ENCODE data around the gene SKP2. TPM values are rescaled to one million over a fixed set of nuclear protein-coding genes. Genes with fewer than 3 reads are reported as not detected.
A peak's percentile ranks its signal among the peaks of the same experiment; 100 is the strongest.
"Not testable (repeated sequence)": the region's sequence is repeated elsewhere in the genome, so short reads cannot be mapped to it uniquely, and the experiment has no call there.

Gene SKP2
- 10 to 100 TPM in 1 of 2 donors, 1 to 10 TPM in 1; 8.9 to 14.7 TPM for total RNA-seq
- long read RNA-seq, donor 1, partial matches to known transcripts: 0 of 3 reads
- long read RNA-seq, donor 1, other reads (novel, unspliced or antisense): 0 of 3 reads
- long read RNA-seq, donor 2, partial matches to known transcripts: 0 of 1 reads
- long read RNA-seq, donor 2, other reads (novel, unspliced or antisense): 0 of 1 reads

- peak; percentile 99 for DNase-seq (ENCODE audit: low spot score)
- intact Hi-C loops (cut with DNase I): no loop called here
Observed at GRCh38 chr5:36151434-36152323, at the start of gene SKP2, which contains the start of gene LMBRD2. SKP2 (plus strand) TSS chr5:36152111; CDS start chr5:36152263, 152 bp downstream. LMBRD2 (minus strand) TSS chr5:36151887; CDS start chr5:36143349, 8,538 bp downstream.

GRCh38 chr5:36105819-36106218, 46.1 kb upstream of the SKP2 start:
- no peak for DNase-seq (ENCODE audit: low spot score)
- intact Hi-C loops (cut with DNase I): no loop called here

- intact Hi-C loops (cut with DNase I): no loop called here
- no peak for DNase-seq (ENCODE audit: low spot score)
Observed at GRCh38 chr5:36108758-36109460, 43.0 kb upstream of the SKP2 start.

GRCh38 chr5:36111238-36111637, 40.7 kb upstream of the SKP2 start:
- DNase-seq (ENCODE audit: low spot score): no peak
- intact Hi-C loops (cut with DNase I): no loop called here

- no peak for DNase-seq (ENCODE audit: low spot score)
- intact Hi-C loops (cut with DNase I): no loop called here
Observed at GRCh38 chr5:36125868-36126267, 26.0 kb upstream of the SKP2 start.

GRCh38 chr5:36128795-36129194, 23.1 kb upstream of the SKP2 start:
- DNase-seq (ENCODE audit: low spot score): no peak
- intact Hi-C loops (cut with DNase I): no loop called here

- intact Hi-C loops (cut with DNase I); DNase-seq (ENCODE audit: low spot score): not testable (repeated sequence)
Observed at GRCh38 chr5:36129666-36130065, 22.2 kb upstream of the SKP2 start.

- intact Hi-C loops (cut with DNase I); DNase-seq (ENCODE audit: low spot score): not testable (repeated sequence)
Observed at GRCh38 chr5:36133009-36133408, 18.9 kb upstream of the SKP2 start.

GRCh38 chr5:36135988-36136387, 15.9 kb upstream of the SKP2 start:
- intact Hi-C loops (cut with DNase I): no loop called here
- no peak for DNase-seq (ENCODE audit: low spot score)

GRCh38 chr5:36136581-36136980, 15.3 kb upstream of the SKP2 start:
- intact Hi-C loops (cut with DNase I): no loop called here
- DNase-seq (ENCODE audit: low spot score): no peak

- no peak for DNase-seq (ENCODE audit: low spot score)
- intact Hi-C loops (cut with DNase I): no loop called here
Observed at GRCh38 chr5:36138900-36139683, 12.8 kb upstream of the SKP2 start.

- intact Hi-C loops (cut with DNase I): no loop called here
- DNase-seq (ENCODE audit: low spot score): no peak
Observed at GRCh38 chr5:36145311-36145710, 6.6 kb upstream of the SKP2 start.

- no peak for DNase-seq (ENCODE audit: low spot score)
Observed at GRCh38 chr5:36146390-36146789, 5.5 kb upstream of the SKP2 start.

GRCh38 chr5:36147681-36148080, 4.2 kb upstream of the SKP2 start:
- intact Hi-C loops (cut with DNase I): no loop called here
- DNase-seq (ENCODE audit: low spot score): no peak

More at GRCh38 chr5:36146390-36146789, 5.5 kb upstream of the SKP2 start:
- intact Hi-C loops (cut with DNase I): no loop called here

GRCh38 chr5:36150676-36151433, 1.1 kb upstream of the SKP2 start:
- peak; percentile 84 for DNase-seq (ENCODE audit: low spot score)
- intact Hi-C loops (cut with DNase I): no loop called here

GRCh38 chr5:36152324-36153297, 700 bp downstream of the SKP2 start:
- intact Hi-C loops (cut with DNase I): no loop called here
- no peak for DNase-seq (ENCODE audit: low spot score)

GRCh38 chr5:36153298-36153677, 1.4 kb downstream of the SKP2 start:
- intact Hi-C loops (cut with DNase I): no loop called here
- DNase-seq (ENCODE audit: low spot score): no peak

All from posterior vena cava (tissue), 2 donors.